ENCODE measurements around the gene CCER1.

DNA sequence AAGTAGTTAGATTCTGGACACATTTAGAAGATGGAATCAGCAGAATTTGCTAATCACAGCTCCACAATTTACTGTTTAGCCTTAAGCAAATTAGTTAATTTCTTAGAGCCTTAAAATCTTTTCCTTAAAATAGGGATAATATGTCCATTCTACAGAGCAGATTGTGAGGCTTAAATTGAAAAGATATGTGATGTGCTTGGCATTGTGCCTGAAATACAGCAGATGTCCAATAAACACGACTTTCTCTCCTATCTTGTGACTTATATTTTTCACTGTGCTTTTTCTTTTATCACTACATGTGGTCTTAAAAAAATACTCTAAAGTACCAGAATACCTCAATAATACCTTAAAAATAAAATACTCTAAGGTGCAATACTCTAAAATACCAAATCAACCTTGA lies 30.6 kb downstream of the CCER1 start:
- TF ChIP-seq CTCF (IDR thresholded peaks at IDR 0.05; ENCODE audit: low read depth, low read length) (no peak), EZH2phosphoT487 (IDR thresholded peaks at IDR 0.05; ENCODE audit: low read depth) (no peak)
